ENCODE results near the gene OXNAD1.
"Not testable (repeated sequence)": the region's sequence is repeated elsewhere in the genome, so short reads cannot be mapped to it uniquely, and the experiment has no call there.

The OXNAD1 gene

DNA sequence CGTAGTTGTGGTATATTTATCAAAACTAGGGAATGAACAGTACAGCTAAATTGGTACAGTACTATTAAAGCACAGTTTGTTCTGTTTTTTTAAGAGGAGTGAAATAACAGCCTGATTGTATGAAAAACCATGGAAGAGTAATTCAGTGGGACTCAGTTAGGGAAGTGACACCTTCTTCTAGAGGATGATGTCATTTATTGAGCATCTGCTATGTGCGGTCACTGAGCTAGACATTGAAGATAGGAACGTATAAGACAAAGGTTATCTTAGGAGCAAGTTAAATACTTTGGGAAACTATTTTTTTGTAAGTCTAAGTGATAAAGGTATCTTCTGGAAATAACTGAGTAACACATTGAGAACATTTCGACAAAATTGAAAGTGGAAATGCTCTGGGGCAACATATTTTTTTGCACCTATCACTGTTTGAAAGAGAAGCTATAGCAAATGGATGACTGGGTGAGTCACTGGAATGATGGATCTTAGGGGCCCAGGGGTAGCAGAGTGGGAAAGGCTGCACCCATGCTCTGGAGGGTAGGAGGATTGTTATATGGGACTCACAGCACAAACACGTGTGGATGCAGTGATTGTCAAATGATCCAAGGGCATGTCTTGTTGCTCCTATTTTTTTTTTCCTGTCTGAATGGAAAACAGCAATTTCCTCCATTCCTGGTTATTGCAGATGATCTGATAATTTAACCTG, 43.0 kb downstream of the OXNAD1 start:
- FAIRE-seq = no peak

DNA sequence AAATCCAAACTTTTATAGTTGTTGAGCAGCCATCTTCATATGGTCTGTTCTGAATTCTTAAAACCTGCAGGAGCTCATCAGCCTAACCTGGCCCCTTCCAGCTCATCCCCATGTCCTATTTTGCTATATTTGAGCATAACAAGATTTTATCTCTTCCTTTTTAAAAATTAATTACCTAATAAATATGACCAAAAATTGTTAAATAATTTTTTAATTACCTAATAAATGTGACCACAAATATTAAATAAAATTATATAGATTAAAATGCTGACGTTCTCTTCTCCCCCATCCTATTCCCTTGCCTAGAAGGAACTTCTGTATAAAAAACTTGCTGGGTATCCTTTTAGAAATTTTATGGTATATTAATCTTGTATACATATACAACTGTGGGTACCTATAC, 43.7 kb downstream of the OXNAD1 start:
- FAIRE-seq = no peak

DNA sequence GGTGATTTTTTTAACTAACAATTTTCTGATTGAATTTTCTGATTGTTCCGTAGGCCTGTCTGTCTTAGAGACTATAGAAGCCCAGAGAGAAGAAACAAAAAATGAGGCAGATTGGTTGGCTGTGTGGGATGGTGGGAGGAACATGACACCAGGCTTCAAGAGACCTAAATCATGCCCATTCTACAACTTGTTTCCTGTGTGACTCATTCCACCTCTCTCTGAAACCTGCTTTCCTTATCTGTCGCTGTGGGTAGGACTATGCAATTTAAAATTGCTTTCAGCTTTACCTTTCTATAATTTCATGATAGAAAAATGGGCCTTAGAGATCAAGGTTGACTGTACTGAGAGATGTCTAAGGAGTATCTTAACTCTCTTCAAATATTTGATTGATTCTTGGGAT, 44.5 kb downstream of the OXNAD1 start:
- no peak for FAIRE-seq

DNA sequence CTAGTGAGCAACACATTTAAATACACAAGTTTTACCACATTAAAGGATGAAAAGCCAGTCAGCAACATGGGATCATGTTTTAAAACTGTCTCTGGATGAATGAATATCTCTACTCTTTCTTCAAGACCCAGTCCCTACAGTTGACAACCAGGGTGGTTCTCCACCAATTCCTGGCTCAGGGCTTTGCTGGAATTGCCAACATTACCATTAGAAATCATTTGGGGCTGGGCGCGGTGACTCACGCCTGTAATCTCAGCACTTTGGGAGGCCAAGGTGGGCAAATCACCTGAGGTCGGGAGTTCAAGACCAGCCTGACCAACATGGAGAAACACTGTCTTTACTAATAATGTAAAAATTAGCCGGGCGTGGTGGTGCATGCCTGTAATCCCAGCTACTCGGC, 45.5 kb downstream of the OXNAD1 start:
- not testable (repeated sequence) for FAIRE-seq

DNA sequence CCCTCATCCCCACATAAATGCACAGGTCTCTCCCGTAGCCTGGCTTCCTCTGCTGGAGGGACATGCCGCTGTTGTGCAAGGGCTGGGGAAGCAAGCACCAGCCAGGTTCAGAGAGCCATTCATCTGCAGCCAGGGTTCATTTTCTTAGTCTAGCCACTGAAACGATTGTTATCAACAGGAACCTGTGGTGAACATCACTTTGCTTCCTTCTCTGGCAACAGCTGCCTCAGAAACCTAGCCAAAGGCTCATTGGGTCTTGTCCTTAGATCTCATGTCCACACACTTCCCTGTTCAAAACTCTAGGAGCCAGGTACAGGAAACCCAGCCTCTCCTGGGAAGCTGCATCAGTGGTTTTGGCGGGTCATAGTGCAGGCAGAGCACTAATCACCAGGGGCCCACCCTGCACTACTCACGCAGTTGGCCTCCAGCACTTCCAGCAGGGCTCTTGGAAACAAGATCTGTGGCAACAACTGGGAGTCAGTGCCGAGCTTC, 47.0 kb downstream of the OXNAD1 start:
- FAIRE-seq = no peak

DNA sequence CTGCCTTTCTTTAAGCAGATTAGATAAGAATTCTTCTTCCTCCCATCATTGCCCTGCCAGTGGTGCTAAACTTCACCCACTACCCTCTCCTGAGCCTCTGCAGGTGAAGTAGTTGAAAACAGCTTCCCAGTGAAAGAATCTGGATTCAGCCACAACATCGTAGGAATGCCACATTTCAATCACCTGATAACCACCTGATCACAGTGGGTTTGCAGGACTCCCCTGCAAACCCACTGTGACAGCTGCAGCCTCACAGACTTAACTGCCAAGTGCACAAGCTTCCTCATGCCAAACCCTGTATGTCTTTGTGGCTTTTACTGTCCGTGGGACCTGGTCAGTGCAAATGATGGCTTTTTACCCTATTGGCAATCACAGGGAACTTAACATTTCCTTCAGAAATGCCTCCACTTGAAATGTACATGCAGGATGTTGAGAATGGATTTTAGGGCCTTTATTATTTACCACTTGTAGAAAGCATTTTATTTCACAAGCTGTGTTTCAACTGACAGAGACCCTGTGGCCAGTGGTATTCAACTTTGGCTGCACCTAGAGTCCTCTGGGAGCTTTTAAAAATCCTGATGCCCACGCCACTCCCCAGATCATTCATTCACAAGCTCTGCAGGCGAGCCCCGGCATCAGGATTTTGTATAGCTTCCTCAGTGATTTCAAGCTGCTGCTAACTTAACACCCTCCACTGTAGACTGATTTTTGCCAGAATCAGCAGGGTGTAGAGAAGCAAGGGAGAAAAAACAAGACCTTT, 49.1 kb downstream of the OXNAD1 start:
- no peak for FAIRE-seq

DNA sequence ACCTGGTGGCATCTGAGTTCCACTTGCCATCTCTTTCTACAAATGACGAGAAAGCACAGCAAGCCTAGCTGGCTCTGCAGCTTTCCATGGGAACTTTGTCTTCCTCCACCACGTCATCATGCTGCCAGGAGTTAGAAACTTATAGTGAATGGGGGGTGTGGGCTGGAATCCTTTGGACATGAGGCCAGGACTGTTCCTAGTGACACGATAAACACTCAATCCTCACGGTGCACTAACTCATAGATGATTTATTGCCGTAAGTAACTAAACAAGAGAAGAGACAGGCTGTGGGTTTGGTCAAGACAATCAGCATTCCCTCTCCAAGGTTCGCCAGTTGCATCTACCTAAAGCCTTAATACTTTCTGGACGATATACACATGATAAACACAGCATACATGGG, 50.6 kb downstream of the OXNAD1 start:
- FAIRE-seq = no peak

DNA sequence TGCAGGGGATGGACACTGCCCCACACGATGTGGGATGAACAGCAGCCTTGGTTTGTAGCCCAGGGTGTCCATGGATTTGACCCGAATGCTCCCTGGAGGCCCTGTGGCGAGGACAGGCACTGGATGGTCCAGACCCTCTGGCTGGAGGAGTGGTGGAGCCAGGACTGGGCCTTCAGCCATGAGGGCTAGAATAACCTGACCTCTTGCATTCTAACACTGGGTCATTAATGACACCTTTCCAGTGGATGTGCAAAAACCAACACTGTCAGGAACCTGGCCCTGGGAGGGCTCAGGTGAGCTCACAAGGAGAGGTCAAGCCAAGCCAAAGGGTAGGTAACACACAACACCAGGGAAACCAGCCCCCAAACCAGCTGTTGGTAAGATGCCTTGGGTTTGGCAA, 51.4 kb downstream of the OXNAD1 start:
- no peak for FAIRE-seq

DNA sequence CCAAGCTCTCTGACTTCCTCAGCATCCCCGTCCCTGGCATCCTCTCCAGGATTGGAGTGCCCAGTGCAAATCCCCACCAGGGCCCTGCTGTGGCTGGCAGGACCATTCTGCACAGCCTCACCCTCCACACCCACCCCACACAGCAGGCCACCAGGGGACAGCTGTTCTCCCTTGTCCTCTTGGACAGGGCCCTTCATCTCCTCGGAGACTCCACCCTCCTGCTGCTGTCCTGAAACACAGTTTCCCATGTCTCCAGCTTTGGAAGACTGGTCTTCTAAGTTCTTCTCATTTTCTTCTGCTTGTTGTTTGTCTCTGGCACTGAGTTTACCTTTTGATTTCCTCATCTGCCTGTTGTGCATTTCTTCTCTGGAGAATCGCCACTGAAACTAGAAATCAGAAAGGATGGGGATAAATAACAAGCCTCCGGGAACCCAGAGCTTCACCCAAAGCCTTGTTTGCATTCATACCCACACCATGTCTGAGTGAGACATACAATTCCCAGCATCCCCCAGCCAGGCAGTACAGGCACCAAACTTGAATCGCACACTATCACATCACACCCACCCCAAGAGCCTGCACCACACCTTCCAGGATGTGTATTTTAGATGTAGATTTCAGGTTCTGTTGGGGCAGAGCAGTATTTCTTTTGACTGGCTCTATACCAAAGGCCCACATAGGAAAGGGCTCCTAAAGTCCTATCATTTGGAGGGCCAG, 52.0 kb downstream of the OXNAD1 start:
- FAIRE-seq = no peak

DNA sequence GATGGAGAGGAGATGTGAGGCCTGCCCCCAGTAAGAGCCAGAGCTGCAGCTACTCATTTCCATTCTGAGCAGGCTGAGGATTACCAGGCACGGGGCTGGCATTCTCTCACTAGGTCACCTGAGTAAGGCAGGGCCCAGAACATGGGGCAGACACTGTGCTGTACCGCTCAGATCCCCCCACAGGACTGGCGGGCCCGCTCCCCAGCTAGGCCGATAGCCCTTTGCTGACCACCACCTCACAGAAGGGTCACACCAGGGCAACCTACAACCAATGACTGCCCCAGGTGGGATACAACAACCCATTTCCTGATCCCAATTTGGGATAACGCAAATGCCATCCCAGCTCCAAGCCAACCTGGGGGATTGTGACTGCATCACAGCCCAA, 52.5 kb downstream of the OXNAD1 start:
- no peak for FAIRE-seq

DNA sequence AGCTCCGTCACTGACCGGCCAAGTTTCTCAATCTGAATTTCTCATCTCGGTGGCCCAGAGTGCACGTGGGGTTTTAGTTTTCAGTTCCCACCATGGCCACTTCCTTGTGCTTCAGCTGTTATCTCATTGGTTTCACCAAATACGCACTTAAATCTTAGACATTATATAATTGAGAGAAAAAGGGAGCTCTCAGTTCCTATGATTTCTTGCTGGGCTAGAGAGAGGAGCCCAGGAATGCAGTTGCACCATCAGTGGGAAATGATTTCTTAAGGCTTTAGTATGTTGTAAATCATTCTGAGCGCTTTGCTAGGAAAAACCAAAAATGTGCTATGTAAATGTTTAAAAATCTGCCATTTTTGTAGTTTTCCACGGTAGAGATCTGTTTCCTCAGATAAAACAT, 53.2 kb downstream of the OXNAD1 start:
- no peak for FAIRE-seq

DNA sequence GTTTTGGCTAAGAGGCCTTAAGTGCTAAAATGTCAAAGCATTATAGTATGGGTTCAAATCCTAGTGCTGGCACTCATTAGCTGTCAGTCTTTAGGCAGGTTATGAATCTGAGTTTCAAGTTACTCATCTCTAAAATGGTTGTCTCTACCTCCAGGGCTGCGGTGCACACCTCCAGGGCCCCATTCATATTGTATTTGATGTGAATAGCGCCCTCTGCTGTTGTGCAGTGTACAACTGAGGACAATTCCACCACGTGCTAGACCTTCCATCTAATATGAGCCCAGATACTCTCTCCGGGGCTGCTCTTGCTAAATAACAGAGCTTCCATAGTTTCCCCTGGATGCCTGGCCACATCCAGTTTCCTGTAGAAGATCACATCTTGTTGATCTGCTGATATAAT, 54.3 kb downstream of the OXNAD1 start:
- no peak for FAIRE-seq

DNA sequence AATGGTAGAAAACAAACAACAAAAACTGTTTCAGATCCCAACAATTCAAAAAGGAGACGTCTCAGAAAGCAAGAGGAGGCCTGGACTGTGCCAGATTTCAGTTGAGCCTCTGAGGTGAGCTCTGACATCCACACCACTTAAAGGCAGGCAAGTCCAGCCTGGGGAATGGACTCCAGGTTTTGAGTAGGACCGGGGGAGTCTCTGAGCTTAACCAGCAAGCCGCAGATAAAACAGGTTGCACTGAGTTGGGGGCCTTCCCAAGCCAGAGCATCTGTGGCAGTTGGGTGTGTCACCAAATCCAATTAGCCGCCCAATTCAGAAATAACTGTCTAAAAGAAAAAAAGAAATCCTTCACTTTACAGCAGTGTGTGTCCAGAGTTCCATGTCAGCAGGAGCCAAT, 54.7 kb downstream of the OXNAD1 start:
- no peak for FAIRE-seq

DNA sequence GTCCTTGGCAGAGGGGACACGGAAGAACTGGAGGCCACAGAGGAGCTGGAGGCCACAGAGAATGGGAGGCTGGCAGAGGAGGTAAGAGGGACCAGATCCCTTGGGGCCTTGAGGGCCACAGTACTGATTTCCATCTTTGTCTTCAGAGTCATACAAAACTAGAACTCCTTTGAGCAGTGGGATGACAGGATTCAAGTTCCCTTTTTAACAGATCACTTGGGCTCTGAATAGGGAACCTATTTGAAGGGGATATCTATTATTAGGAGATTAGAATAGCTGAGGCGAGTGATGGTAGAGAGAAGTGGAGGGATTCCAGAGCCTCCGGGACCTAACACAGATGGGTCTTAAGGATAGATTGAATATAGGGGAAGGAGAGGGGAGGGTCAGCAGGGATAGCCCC, 55.7 kb downstream of the OXNAD1 start:
- FAIRE-seq = no peak

DNA sequence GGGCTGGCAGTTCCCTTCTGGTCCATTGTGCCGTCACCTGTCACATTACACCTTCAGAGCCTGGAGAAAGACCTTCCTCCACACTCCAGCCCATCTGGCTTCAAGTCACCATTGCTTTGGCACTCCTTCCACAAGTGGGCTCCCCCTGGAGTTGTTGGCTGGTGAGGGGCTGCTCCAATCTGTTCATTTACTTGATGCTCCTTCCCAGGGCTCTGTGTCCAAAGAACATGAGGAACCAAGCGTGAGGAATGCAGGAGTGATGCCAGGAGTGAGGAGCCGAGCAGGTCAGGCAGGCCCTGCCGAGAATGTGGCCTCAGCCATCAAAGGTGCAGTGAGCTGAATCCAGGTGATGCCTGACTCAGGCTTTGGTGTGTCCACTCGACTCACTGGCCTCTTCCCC, 57.2 kb downstream of the OXNAD1 start:
- no peak for FAIRE-seq

DNA sequence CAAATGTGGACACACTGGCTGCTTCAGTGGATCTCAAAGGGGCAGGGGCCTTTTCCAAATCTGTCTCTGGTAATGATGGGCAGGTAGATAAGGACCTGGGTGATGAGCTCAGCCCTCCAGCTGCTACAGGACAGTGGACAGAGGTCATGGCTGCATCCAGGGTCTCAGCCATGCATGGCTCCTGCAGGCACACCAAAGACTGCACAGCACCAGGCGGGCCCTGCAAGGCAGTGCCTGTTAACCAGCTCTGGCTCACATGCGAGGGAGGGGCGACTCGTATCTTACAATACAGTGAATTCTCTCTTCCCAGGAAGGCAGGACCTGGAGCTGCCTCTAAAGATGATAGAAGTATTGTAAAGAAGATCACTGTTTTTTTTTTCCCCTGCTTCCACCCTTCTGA, 58.7 kb downstream of the OXNAD1 start:
- no peak for FAIRE-seq

DNA sequence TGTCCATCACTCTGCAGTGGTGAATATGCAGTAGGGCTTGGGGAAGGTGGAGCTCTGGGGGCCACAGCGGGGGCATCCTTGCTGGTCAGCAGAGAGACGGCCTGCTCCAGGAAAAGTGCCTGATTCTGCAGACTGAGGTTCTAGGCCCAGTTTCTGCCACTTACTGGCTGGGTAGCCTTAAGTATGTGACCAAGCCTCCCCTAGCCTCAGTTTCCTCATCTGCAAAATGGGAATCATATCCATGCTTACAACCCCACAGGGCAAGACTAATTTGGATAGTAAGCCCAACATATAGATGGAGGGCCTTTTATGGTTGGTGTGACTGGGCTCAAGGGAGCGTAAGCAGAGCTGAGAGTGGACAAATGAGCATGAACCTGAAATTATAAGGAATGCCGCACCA, 60.8 kb downstream of the OXNAD1 start:
- no peak for FAIRE-seq

DNA sequence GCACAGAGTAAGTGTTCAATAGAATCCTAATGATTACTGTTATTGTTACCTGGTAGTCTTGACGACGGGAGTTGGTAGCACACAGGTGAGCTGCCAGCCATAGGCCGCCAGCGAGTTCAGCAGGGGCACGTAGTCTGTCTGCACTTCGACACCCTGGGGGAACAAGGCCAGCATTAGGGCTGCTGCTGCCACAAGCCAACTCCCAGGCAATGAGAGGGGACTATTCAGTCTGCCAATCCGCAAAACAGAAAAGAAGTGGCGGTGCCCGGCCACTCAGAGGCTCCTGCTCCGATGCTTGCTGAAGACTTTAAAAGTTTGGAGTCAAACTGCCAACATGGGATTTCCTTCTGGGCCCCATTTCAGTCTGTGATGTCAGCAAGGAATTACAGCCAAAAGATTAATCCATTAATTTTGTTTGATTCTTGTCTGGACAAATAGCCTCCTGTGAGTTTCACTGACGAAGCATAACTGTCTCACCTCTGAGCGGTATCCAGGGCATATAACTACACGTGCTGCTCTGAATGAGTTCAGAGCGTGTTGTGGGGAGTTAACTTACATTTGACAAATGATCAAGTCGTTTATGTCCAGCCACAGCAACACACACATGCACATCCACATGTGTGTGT, 61.8 kb downstream of the OXNAD1 start:
- no peak for FAIRE-seq

DNA sequence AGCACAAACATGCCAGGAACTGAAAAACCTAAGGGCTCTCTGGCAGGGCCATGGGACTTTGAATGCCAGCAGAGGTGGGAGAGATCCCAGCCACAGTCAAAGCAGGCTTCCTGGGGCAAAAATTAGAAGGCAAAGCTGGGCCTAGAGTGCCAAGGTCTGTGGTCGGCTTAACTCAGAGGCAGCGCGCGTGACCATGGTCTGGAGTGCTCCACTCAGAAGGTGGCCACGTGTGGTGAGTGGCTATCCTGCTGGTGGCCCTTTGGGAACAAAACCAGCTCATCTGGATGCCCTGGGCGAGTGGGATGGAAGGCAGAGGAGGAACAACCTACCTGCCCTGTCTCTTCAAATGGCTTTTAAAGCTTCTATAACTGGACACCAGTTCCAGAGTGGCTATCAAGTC, 63.1 kb downstream of the OXNAD1 start:
- no peak for FAIRE-seq

DNA sequence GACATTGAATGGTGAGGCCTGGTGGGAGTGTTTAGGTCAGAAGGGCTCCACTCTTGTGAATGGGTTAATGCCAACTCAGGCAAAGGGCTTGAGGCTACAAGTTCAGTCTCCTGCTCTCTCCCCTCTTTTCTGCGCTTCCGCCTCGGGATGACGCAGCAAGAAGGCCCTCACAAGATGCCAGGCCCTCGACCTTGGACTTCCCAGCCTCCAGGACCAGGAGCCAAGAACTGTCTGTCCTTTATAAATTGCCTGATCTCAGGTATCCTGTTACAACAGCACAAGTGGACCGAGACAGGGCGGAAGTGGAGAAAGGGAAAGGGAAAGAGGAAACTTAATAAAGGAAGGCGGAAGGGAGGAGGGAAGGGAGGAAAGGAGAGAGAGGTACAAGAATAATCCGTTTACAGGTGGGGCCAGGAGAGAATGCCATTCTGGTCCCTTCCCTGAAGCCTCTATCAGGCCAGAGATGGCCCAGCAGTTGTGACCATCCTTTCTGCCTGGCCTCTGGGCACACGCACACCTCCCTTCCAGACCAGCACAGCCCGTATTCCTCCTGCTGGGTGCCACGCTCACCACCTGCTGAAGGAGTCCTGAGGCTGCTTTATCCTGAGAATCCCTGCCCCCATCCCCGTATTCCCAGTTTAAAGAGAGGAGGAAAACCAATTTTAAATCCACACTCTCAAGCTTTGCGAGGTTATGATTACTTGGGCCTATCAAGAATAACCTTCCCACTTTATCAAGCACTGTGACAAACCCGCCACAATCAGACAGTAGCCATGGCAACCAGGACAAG, 64.2 kb downstream of the OXNAD1 start:
- FAIRE-seq = no peak

DNA sequence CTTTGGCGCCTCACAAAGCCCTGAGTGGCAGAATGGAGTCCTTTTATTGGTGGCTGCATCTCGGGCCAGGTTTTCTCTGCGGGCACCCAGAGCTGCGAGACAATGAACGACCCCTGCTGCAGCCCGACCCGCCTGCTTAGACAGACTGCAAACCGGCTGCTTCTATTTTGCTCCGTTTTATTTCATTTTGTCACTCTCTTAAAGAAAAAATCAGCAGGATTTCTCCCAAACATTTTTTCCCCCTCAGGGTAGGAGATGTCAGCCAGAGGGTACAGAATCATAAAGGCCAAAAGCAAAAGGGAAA, 64.8 kb downstream of the OXNAD1 start:
- no peak for FAIRE-seq

DNA sequence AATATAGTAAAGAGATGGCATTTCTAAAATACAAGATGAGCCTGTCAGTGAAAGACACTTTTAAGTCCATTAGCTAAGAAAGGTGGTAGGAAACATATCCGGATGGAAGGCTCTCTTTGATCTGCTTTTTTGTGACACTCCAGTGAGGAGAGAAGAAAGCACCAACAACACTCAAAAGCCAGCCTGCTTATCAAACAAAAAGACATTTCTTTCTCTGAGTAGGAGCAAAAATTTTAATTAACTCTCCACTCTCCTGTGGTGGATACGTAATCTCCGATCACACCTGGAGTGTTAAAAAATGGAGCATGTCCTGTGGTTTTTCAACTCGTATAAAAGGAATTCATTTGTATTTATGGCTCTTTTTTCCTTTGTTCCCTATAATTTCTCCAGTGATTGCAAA, 65.3 kb downstream of the OXNAD1 start:
- no peak for FAIRE-seq
